Measurements from ENCODE around the gene CCL22.
"Not testable (repeated sequence)": the region's sequence is repeated elsewhere in the genome, so short reads cannot be mapped to it uniquely, and the experiment has no call there.

Gene CCL22

GRCh38 chr16:57391300-57391699 lies 32.7 kb downstream of the CCL22 start:
- POLR2A ChIA-PET (ENCODE audit: low non-redundant PET) = interaction anchor here (0.6 kb wide), 1 partner anchor 98 kb away, joined by 4 read pairs; no protein-coding TSS in a partner anchor
- TF ChIP-seq CTCF (conservative IDR thresholded peaks at IDR 0.05; ENCODE audit: low read depth) = no peak
- no peak for DNase-seq (ENCODE audit: low spot score)
- CTCF ChIA-PET = no interaction called here
- H3K27ac ChIP-seq = no peak overlapping the region

GRCh38 chr16:57391708-57392107 lies 33.1 kb downstream of the CCL22 start:
- TF ChIP-seq CTCF (conservative IDR thresholded peaks at IDR 0.05; ENCODE audit: low read depth) = no peak
- POLR2A ChIA-PET (ENCODE audit: low non-redundant PET) = interaction anchor here (0.6 kb wide), 1 partner anchor 98 kb away, joined by 4 read pairs; no protein-coding TSS in a partner anchor
- CTCF ChIA-PET = interaction anchor here (0.6 to 1.1 kb wide), 3 partner anchors 9 to 94 kb away, joined by 3 read pairs; no protein-coding TSS in a partner anchor
- DNase-seq (ENCODE audit: low spot score) = no peak
- H3K27ac ChIP-seq = no peak overlapping the region

GRCh38 chr16:57392694-57393093 lies 34.1 kb downstream of the CCL22 start:
- DNase-seq (ENCODE audit: low spot score) = no peak
- H3K27ac ChIP-seq = no peak overlapping the region
- ChIA-PET CTCF (interaction anchor here (0.9 to 1.1 kb wide), 2 partner anchors 10 to 25 kb away, joined by 3 read pairs; no protein-coding TSS in a partner anchor), POLR2A (ENCODE audit: low non-redundant PET) (no interaction called here)
- no peak for TF ChIP-seq CTCF (conservative IDR thresholded peaks at IDR 0.05; ENCODE audit: low read depth)

- peak; percentile 30 for DNase-seq (ENCODE audit: low spot score)
- peak overlapping the region; percentile 39 for H3K27ac ChIP-seq
- TF ChIP-seq CTCF (conservative IDR thresholded peaks at IDR 0.05; ENCODE audit: low read depth) = no peak
- POLR2A ChIA-PET (ENCODE audit: low non-redundant PET) = no interaction called here
- CTCF ChIA-PET = interaction anchor here (0.6 to 1.6 kb wide), 3 partner anchors 15 to 841 kb away, joined by 3 to 4 read pairs (median 4); no protein-coding TSS in a partner anchor
Observed at GRCh38 chr16:57394444-57394843, 35.9 kb downstream of the CCL22 start.

GRCh38 chr16:57395026-57395425 lies 36.4 kb downstream of the CCL22 start:
- ChIA-PET CTCF (interaction anchor here (0.6 to 1.6 kb wide), 2 partner anchors 15 to 18 kb away, joined by 3 to 4 read pairs; no protein-coding TSS in a partner anchor), POLR2A (ENCODE audit: low non-redundant PET) (interaction anchor here (0.5 kb wide), 1 partner anchor 107 kb away, joined by 3 read pairs; no protein-coding TSS in a partner anchor)
- no peak for TF ChIP-seq CTCF (conservative IDR thresholded peaks at IDR 0.05; ENCODE audit: low read depth)
- no peak for DNase-seq (ENCODE audit: low spot score)
- peak overlapping the region; percentile 39; the same call in 1 of the 2 replicates for H3K27ac ChIP-seq

DNA sequence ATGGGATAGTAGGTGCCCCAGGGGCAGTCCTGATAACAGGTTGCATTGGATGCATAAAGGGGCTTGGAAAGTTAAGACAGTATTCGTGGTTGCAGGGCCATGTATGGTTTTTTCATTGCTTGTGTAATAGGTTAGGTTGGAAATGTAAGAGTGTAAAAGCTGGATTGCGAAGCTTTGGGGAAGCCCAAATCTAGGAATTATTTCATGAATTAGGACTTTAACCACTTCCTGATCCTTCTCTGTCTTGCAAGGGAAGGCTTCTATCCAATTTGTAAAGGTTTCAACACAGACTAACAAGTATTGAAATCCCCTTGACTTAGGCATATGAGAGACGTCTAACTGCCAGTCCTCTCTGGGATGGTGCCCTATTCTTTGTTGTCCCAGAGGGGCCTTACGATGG lies 38.2 kb downstream of the CCL22 start:
- no peak for TF ChIP-seq CTCF (conservative IDR thresholded peaks at IDR 0.05; ENCODE audit: low read depth)
- no peak for DNase-seq (ENCODE audit: low spot score)
- no peak overlapping the region for H3K27ac ChIP-seq
- ChIA-PET POLR2A (ENCODE audit: low non-redundant PET) (no interaction called here), CTCF (no interaction called here)

DNA sequence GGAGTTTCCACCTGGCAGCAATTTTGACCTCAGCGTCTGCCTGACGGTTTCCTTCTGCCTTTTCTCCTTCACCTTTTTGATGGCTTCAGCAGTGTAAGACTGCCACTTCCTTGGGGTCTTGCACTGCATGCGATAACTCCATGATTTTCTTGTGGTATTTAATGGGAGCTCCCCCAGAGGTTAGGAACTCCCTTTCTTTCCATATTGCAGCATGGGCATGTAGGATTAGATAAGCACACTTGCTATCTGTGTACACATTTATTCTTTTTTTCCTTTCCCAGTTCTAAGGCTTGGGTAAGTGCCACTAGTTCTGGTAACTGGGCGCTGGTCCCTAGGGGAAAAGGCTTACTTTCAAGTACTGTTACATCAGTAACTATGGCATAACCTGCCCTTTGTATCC lies 38.9 kb downstream of the CCL22 start:
- CTCF ChIA-PET; H3K27ac ChIP-seq; DNase-seq (ENCODE audit: low spot score); POLR2A ChIA-PET (ENCODE audit: low non-redundant PET): not testable (repeated sequence)
